Natural killer cell (primary cell): ENCODE data around the gene CACNA1C. TPM values are rescaled to one million over a fixed set of nuclear protein-coding genes. Genes with fewer than 3 reads are reported as not detected.

Experiments used
- ATAC-seq, 3 donors: fragments of 150-1000 bp in 2 of 3; fragments of 200-7000 bp in 1 of 3; cut with Tn5 transposase; 1 replicate in 1 of 3; 2 replicates in 2 of 3; pipeline ENCODE4 v1.10.0; 2021; ENCODE audit warnings: mild to moderate bottlenecking in 2 of 3, moderate library complexity in 2 of 3
- DNase-seq, 2 donors: peaks; one replicate each; pipeline versions ENCODE4 v3.0.0 to v3.0.0-alpha.2; 2013 to 2021; ENCODE audit warnings: mixed read lengths in 1 of 2
- H3K27ac ChIP-seq: one replicate; pipeline ENCODE4 v1.5.1; 2013; ENCODE audit warnings: mild to moderate bottlenecking, low read length
- H3K27me3 ChIP-seq: one replicate; pipeline ENCODE4 v1.6.1; 2013; ENCODE audit warnings: low read length; ENCODE audit not compliant: control insufficient read depth, insufficient read depth
- H3K36me3 ChIP-seq: one replicate; pipeline ENCODE4 v1.6.1; 2013; ENCODE audit warnings: low read length; ENCODE audit not compliant: control insufficient read depth, insufficient read depth
- H3K4me1 ChIP-seq: one replicate; pipeline ENCODE4 v1.6.1; 2013; ENCODE audit warnings: low read length; ENCODE audit not compliant: control insufficient read depth, insufficient read depth
- H3K4me3 ChIP-seq: one replicate; pipeline ENCODE4 v1.5.1; 2013; ENCODE audit warnings: low read length
- H3K9me3 ChIP-seq: one replicate; pipeline ENCODE4 v1.6.1; 2013; ENCODE audit warnings: low read length; ENCODE audit not compliant: control insufficient read depth, insufficient read depth
- H3K27ac Mint-ChIP-seq, 2 donors: one replicate each; pipeline ENCODE4 v1.8.0; 2022; ENCODE audit warnings: mild to moderate bottlenecking in 2 of 2, mixed read lengths in 2 of 2, moderate library complexity in 1 of 2
- H3K27me3 Mint-ChIP-seq, 2 donors: one replicate each; pipeline ENCODE4 v1.8.0; 2022; ENCODE audit warnings: low read depth in 2 of 2, mixed read lengths in 2 of 2
- H3K36me3 Mint-ChIP-seq: one replicate; pipeline ENCODE4 v1.8.0; 2022; ENCODE audit warnings: mixed read lengths
- H3K4me1 Mint-ChIP-seq, 2 donors: one replicate each; pipeline ENCODE4 v1.8.0; 2022; ENCODE audit warnings: mixed read lengths in 2 of 2
- H3K4me3 Mint-ChIP-seq: one replicate; pipeline ENCODE4 v1.8.0; 2022; ENCODE audit warnings: mild to moderate bottlenecking, moderate library complexity, mixed read lengths
- H3K9me3 Mint-ChIP-seq, 2 donors: one replicate each; pipeline ENCODE4 v1.8.0; 2022; ENCODE audit warnings: mixed read lengths in 2 of 2
- WGBS: methylation state at CpG from one replicate; pipeline ENCODE4 v1.1.7; 2013; ENCODE audit warnings: missing lambda C conversion rate; ENCODE audit not compliant: insufficient coverage; 5-methylcytosine and 5-hydroxymethylcytosine counted together
- intact Hi-C: fragments of 100-400 bp; cut with micrococcal nuclease; formaldehyde crosslinking; loops from one replicate; pipeline ENCODE4 v1.14.2; 2022
- total RNA-seq, 4 donors: library from RNA; stranded (reverse); fragments of 120-200 nt in 1 of 4; gene quantifications; one replicate each; pipeline versions ENCODE4 v1.2.3 to v1.2.4, GENCODE V29; 2013 to 2022
- TF ChIP-seq, protein P1 (sequence below): fragments of 200-600 bp; IDR thresholded peaks from one replicate; pipeline ENCODE4 v1.8.0; 2022; ENCODE audit warnings: antibody characterized with exemption

The CACNA1C gene
- total RNA-seq, 3 donors from 2014 or later (not counting 1 experiment from before 2014, with no cell fraction given): 0.07 to 0.35 (median 0.08) TPM

- H3K9me3 ChIP-seq: no peaks in the 10 kb centered on the region
- H3K4me3 ChIP-seq: no peak overlapping the region
- Mint-ChIP-seq H3K4me1 (no peaks in the 10 kb centered on the region), H3K27ac (no peak overlapping the region), H3K36me3 (no peaks in the 10 kb centered on the region), H3K27me3 (peaks cover 8 to 13% of the 10 kb centered on the region in 2 donors), H3K9me3 (no peaks in the 10 kb centered on the region), H3K4me3 (no peak overlapping the region)
- intact Hi-C loops: no loop called here
- no peak overlapping the region for H3K27ac ChIP-seq
- no peaks in the 10 kb centered on the region for H3K36me3 ChIP-seq
- DNase-seq (no peak), ATAC-seq (no peak)
- WGBS: 81% methylated on average over 4 of the region's 5 CpGs
- H3K4me1 ChIP-seq: no peaks in the 10 kb centered on the region
- TF ChIP-seq, protein P1, sequence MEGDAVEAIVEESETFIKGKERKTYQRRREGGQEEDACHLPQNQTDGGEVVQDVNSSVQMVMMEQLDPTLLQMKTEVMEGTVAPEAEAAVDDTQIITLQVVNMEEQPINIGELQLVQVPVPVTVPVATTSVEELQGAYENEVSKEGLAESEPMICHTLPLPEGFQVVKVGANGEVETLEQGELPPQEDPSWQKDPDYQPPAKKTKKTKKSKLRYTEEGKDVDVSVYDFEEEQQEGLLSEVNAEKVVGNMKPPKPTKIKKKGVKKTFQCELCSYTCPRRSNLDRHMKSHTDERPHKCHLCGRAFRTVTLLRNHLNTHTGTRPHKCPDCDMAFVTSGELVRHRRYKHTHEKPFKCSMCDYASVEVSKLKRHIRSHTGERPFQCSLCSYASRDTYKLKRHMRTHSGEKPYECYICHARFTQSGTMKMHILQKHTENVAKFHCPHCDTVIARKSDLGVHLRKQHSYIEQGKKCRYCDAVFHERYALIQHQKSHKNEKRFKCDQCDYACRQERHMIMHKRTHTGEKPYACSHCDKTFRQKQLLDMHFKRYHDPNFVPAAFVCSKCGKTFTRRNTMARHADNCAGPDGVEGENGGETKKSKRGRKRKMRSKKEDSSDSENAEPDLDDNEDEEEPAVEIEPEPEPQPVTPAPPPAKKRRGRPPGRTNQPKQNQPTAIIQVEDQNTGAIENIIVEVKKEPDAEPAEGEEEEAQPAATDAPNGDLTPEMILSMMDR: no peak
- no peaks in the 10 kb centered on the region for H3K27me3 ChIP-seq
Observed at GRCh38 chr12:2520722-2521246, 468.0 kb downstream of the CACNA1C start.

- no peak for ATAC-seq
- H3K9me3 Mint-ChIP-seq: no peaks in the 10 kb centered on the region
- Histone ChIP-seq H3K4me3 (no peak overlapping the region), H3K9me3 (no peaks in the 10 kb centered on the region), H3K4me1 (no peaks in the 10 kb centered on the region), H3K36me3 (no peaks in the 10 kb centered on the region), H3K27ac (no peak overlapping the region), H3K27me3 (no peaks in the 10 kb centered on the region)
- H3K27ac Mint-ChIP-seq: no peak overlapping the region
- no peak overlapping the region for H3K4me3 Mint-ChIP-seq
- intact Hi-C loops: no loop called here
- no peak for DNase-seq
- no peaks in the 10 kb centered on the region for H3K36me3 Mint-ChIP-seq
- peaks cover 8 to 16% of the 10 kb centered on the region in 2 donors for H3K27me3 Mint-ChIP-seq
- TF ChIP-seq, protein P1: no peak
- no peaks in the 10 kb centered on the region for H3K4me1 Mint-ChIP-seq
- 85% methylated on average over 9 of the region's 9 CpGs for WGBS
Observed at GRCh38 chr12:2523317-2523716, 470.5 kb downstream of the CACNA1C start.

- H3K4me3 Mint-ChIP-seq: no peak overlapping the region
- ATAC-seq: no peak
- DNase-seq: no peak
- 93% methylated on average over 5 of the region's 6 CpGs for WGBS
- H3K36me3 Mint-ChIP-seq: no peaks in the 10 kb centered on the region
- H3K4me1 Mint-ChIP-seq: no peaks in the 10 kb centered on the region
- Histone ChIP-seq H3K36me3 (no peaks in the 10 kb centered on the region), H3K27me3 (no peaks in the 10 kb centered on the region), H3K4me1 (no peaks in the 10 kb centered on the region), H3K4me3 (no peak overlapping the region), H3K9me3 (no peaks in the 10 kb centered on the region), H3K27ac (no peak overlapping the region)
- TF ChIP-seq, protein P1: no peak
- intact Hi-C loops: no loop called here
- H3K27me3 Mint-ChIP-seq: peaks cover 8 to 20% of the 10 kb centered on the region in 2 donors
- H3K9me3 Mint-ChIP-seq: no peaks in the 10 kb centered on the region
- H3K27ac Mint-ChIP-seq: no peak overlapping the region
Observed at GRCh38 chr12:2523844-2524243, 471.1 kb downstream of the CACNA1C start.

GRCh38 chr12:2526371-2526770, 473.6 kb downstream of the CACNA1C start:
- no peak overlapping the region for H3K27ac ChIP-seq
- H3K4me1 ChIP-seq: no peaks in the 10 kb centered on the region
- TF ChIP-seq, protein P1: no peak
- Mint-ChIP-seq H3K4me1 (no peaks in the 10 kb centered on the region), H3K36me3 (no peaks in the 10 kb centered on the region), H3K27me3 (peaks cover 8 to 20% of the 10 kb centered on the region in 2 donors), H3K4me3 (no peak overlapping the region), H3K9me3 (no peaks in the 10 kb centered on the region), H3K27ac (no peak overlapping the region)
- DNase-seq: no peak
- WGBS: 88% methylated on average over 6 of the region's 6 CpGs
- no peaks in the 10 kb centered on the region for H3K27me3 ChIP-seq
- no peak for ATAC-seq
- H3K9me3 ChIP-seq: no peaks in the 10 kb centered on the region
- intact Hi-C loops: no loop called here
- no peaks in the 10 kb centered on the region for H3K36me3 ChIP-seq
- no peak overlapping the region for H3K4me3 ChIP-seq
